GM10266 (cell line): ENCODE measurements around the gene HLA-DRB1.

Source experiments
- DNase-seq: peaks from one replicate; pipeline ENCODE4 v3.0.0; 2012; ENCODE audit errors: extremely low spot score
- TF ChIP-seq, protein P1 (sequence below): IDR thresholded peaks from 2 replicates; pipeline ENCODE4 v1.5.1; 2012; ENCODE audit warnings: mild to moderate bottlenecking, low read depth; ENCODE audit not compliant: control insufficient read depth, insufficient read depth; ENCODE audit errors: missing control alignments

Gene HLA-DRB1

DNA sequence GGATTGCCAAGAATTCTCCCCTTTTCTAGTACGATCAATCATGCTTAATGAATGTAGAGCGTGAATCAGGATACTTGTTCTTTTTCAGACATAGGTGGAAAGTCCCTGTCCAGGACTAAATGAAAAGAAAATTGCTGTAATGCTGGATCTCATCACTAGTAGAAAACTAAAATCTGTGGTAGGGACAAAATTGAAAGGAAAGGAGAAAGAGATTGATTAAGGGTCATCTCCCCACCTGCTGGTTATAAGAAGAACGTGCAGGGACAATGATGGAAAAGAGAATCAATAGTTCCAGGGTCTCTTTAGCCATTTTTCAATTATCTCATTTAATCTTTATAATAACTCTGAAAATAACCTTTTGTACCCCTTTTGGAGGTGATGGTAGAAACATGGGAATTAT lies 18.7 kb upstream of the HLA-DRB1 start:
- no peak for DNase-seq
- TF ChIP-seq, protein P1, sequence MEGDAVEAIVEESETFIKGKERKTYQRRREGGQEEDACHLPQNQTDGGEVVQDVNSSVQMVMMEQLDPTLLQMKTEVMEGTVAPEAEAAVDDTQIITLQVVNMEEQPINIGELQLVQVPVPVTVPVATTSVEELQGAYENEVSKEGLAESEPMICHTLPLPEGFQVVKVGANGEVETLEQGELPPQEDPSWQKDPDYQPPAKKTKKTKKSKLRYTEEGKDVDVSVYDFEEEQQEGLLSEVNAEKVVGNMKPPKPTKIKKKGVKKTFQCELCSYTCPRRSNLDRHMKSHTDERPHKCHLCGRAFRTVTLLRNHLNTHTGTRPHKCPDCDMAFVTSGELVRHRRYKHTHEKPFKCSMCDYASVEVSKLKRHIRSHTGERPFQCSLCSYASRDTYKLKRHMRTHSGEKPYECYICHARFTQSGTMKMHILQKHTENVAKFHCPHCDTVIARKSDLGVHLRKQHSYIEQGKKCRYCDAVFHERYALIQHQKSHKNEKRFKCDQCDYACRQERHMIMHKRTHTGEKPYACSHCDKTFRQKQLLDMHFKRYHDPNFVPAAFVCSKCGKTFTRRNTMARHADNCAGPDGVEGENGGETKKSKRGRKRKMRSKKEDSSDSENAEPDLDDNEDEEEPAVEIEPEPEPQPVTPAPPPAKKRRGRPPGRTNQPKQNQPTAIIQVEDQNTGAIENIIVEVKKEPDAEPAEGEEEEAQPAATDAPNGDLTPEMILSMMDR, result no peak

DNA sequence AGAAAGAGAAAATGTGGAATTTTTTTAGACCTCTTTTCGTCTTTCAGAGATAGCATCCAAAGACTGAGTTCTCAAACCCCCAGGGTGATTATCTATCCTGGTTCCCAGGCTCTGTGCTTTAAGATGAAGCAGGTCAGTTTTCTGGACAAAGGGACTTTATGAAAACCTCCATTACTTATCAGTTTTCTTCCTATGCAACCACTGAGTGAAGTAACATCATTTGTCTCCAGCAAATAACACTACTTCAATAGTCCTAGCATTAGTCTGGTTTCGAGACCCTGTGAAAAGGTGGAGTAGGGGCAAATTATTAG lies 18.3 kb upstream of the HLA-DRB1 start:
- TF ChIP-seq, protein P1, result no peak
- no peak for DNase-seq

DNA sequence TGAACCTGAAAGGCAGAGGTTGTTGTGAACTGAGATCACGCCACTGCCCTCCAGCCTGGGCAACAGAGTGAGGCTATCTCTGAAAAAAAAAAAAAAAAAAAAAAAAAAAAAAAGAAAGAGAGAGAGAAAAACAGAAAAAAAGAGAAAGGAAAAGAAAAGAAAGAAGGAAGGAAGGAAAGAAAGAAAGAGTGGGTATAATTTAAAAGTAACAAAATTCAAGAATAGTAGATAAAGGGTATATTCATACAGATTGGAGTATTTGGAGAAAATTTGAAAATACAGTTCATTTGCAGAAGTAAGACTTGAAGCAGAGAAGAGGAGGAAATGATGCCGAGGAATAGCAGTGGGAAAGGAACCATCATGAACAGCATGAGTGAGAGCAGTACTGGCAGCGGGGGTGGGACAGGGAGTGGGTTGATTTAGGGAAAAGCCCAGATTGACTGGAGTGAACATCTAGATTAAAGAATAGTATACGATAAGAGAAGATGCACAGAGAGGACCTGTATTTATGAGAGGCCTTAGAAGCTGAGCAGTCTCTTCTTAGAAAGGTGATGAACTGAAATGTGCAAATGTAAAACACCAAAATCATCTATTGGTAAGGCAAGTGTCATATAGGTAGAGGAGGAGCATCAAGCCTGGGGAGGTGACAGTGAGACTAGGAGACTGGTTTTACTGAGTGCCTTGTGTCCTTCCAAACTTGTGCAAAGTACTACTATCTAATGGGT lies 17.8 kb upstream of the HLA-DRB1 start:
- no peak for DNase-seq
- TF ChIP-seq, protein P1, result no peak

DNA sequence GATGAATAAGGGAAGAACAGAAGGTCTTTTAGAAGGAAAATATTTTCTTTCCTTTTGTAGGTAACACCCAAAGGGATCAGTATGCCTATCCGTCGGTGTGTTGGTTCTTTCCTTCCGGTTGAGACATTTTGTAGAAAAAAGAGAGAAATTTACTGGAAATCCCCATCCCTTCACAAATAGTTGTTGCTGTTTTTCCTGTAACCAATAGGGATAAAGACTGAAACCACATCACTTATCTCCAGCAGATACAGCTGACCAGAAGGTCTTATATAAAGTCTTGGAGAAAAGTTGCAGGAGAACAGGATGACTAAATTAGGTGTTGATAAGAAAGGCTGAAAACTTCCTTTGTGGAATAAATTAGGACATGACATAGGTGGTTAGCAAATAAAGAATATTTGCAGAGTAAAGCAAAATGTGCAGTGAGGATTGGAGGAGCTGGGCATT lies 14.8 kb upstream of the HLA-DRB1 start:
- DNase-seq, result no peak

DNA sequence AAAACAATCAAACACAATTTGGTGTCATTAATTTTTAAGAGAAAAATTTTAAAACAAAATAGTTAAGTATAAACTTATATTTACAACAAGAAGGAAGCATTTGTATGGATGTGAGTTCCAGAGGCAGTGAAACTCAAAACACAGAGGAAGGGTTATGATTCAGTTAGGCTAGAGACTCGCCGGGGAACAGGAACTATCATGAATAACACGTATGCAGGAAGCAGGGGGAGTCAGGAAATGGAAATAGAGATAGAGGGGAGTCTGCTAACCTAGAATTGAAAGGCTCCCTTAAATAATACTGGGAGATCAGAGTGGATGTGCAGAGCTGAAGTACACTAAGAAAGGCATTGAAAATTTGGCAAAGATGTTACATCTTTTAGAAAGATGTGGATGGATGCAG lies 14.2 kb upstream of the HLA-DRB1 start:
- TF ChIP-seq, protein P1, result no peak
- DNase-seq, result no peak

More for the DNA sequence above, 14.8 kb upstream of the HLA-DRB1 start:
- TF ChIP-seq, protein P1, result no peak

DNA sequence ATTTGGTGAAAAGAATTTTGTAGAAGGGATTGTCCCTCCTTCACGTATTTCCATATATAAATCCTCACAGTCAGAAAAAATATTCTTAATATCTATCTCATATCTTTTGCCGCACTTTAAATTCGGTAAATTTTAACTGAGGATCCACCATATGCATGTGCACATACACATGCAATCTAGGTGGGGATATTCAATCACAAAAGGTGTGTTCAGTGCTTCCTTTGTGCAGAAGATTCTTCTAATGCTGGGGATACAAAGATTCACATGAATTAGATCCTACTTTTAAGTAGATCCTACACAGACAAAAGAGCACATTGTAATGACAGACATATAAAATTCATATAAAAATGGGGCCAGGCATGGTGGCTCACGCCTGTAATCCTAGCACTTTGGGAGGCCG lies 13.6 kb upstream of the HLA-DRB1 start:
- no peak for DNase-seq
- TF ChIP-seq, protein P1, result no peak

DNA sequence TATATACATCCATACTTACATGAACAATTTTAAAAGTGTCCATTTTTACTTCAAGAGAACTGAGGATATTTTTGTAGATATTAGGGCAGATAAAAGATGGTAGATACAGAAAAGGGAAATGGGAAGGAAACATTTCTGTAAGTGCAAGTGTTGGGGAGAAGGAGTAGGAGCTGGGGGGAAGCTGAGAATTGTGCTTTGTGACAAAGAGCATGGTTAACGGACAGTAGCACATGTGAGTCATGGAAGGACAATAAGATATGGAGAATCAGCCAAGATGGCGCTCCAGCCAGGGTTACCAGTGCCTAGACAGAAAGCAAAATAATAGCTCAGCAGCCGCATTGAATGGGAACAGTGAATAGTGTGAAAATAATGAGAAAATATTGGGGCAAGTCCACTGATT lies 12.7 kb upstream of the HLA-DRB1 start:
- TF ChIP-seq, protein P1, result no peak
- no peak for DNase-seq
